ENCODE results near the gene SPATA4.

DNA sequence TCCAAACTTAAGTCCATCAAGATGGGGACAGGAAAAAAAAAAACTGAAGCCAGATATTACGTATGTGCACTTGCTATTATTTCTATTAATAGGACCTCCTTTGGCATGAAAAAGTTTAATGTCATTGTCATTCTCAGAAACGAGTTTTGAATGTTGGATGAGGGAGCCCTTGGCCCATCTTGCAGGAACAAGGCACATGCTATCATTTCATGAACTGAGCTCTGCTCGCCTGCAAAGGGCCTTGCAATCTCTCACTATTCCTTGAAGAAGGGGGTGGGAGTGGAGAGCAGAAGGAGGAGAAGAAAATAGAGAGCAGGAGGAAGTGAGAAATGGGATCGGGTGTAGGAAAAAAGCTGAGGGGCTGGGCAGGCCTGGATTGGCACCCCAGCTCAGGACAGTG, 34.3 kb upstream of the SPATA4 start:
- TF ChIP-seq, protein P1, sequence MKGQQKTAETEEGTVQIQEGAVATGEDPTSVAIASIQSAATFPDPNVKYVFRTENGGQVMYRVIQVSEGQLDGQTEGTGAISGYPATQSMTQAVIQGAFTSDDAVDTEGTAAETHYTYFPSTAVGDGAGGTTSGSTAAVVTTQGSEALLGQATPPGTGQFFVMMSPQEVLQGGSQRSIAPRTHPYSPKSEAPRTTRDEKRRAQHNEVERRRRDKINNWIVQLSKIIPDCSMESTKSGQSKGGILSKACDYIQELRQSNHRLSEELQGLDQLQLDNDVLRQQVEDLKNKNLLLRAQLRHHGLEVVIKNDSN (IDR thresholded peaks at IDR 0.05), result no peak
- TF ChIP-seq, protein P2, sequence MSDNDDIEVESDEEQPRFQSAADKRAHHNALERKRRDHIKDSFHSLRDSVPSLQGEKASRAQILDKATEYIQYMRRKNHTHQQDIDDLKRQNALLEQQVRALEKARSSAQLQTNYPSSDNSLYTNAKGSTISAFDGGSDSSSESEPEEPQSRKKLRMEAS (IDR thresholded peaks at IDR 0.05), result no peak
- TF ChIP-seq EGR1 (IDR thresholded peaks at IDR 0.05), result no peak
- no peak for TF ChIP-seq FOXM1 (IDR thresholded peaks at IDR 0.05; ENCODE audit: borderline replicate concordance, low read depth)
- no peak for TF ChIP-seq CREB1 (IDR thresholded peaks at IDR 0.05; ENCODE audit: low read depth)
- TF ChIP-seq TEAD4 (IDR thresholded peaks at IDR 0.05), result no peak
- TF ChIP-seq NFIC (IDR thresholded peaks at IDR 0.05), result no peak
- TF ChIP-seq EP300 (IDR thresholded peaks at IDR 0.05; ENCODE audit: borderline replicate concordance), result no peak
- no peak for TF ChIP-seq TCF12 (IDR thresholded peaks at IDR 0.05; ENCODE audit: low read depth)
- no peak for TF ChIP-seq RAD21 (IDR thresholded peaks at IDR 0.05; ENCODE audit: low read depth)
- TF ChIP-seq TAF1 (IDR thresholded peaks at IDR 0.05; ENCODE audit: low read depth), result no peak
